ENCODE data around the gene CLCA1.

CLCA1 gene

GRCh38 chr1:86542631-86543030 lies 73.9 kb downstream of the CLCA1 start:
- ATAC-seq (peak; percentile 19), DNase-seq (ENCODE audit: low spot score in 2 of 2) (no peak)
- no peaks in the 10 kb centered on the region for H3K36me3 Mint-ChIP-seq
- no peaks in the 10 kb centered on the region for H3K9me3 Mint-ChIP-seq
- no peak overlapping the region for H3K4me3 Mint-ChIP-seq
- no peak overlapping the region for H3K27ac Mint-ChIP-seq
- H3K4me1 Mint-ChIP-seq: no peaks in the 10 kb centered on the region

GRCh38 chr1:86546787-86547221 lies 78.1 kb downstream of the CLCA1 start, which contains the start of gene CLCA4:
CLCA4 (plus strand) TSS chr1:86547078; CDS start chr1:86547120, 42 bp downstream.
- no peak for DNase-seq (ENCODE audit: low spot score in 2 of 2)
- H3K4me3 Mint-ChIP-seq: no peak within 1 kb of the TSS

GRCh38 chr1:86548839-86549238 lies 80.1 kb downstream of the CLCA1 start:
- ATAC-seq: no peak

More at GRCh38 chr1:86546787-86547221, 78.1 kb downstream of the CLCA1 start, which contains the start of gene CLCA4:
- H3K4me1 Mint-ChIP-seq: no peaks in the 10 kb centered on the region
- no peak for ATAC-seq
- H3K27ac Mint-ChIP-seq: no peak within 1 kb of the TSS
- no peaks in the 10 kb centered on the region for H3K36me3 Mint-ChIP-seq
- H3K9me3 Mint-ChIP-seq: no peaks in the 10 kb centered on the region

More at GRCh38 chr1:86548839-86549238, 80.1 kb downstream of the CLCA1 start:
- no peak for DNase-seq (ENCODE audit: low spot score in 2 of 2)
- Mint-ChIP-seq H3K4me3 (no peak overlapping the region), H3K27ac (no peak overlapping the region), H3K4me1 (no peaks in the 10 kb centered on the region), H3K9me3 (peaks cover under 1% of the 10 kb centered on the region), H3K36me3 (no peaks in the 10 kb centered on the region)
